Keratinocyte (primary cell): ENCODE measurements around the gene KRTAP6-3. TPM values are rescaled to one million over a fixed set of nuclear protein-coding genes. Genes with fewer than 3 reads are reported as not detected.

ENCODE experiments used
- DNase-seq: peaks from one replicate; pipeline ENCODE4 v3.0.0-alpha.2; 2011; ENCODE audit warnings: low read depth, missing footprints, low spot score
- FAIRE-seq: peaks from 2 replicates; lab custom pipeline; 2011; peaks lifted over from hg19 to GRCh38; lab: Jason Lieb, UNC
- H2AFZ ChIP-seq: 2 replicates; pipeline ENCODE4 v1.6.0; 2012; ENCODE audit warnings: low read length, control low read depth, inconsistent platforms; ENCODE audit not compliant: control insufficient read depth
- H3K27ac ChIP-seq: 2 replicates; pipeline ENCODE4 v1.5.1; 2011; ENCODE audit warnings: low read length; ENCODE audit not compliant: control insufficient read depth, insufficient read depth
- H3K27me3 ChIP-seq: 3 replicates; pipeline ENCODE4 v1.6.0; 2011; ENCODE audit warnings: low read length; ENCODE audit not compliant: control insufficient read depth, insufficient read depth; ENCODE audit errors: extremely low read depth
- H3K36me3 ChIP-seq, 2 experiments: 2 replicates in 1 of 2; 3 replicates in 1 of 2; pipeline ENCODE4 v1.5.1; 2011; ENCODE audit warnings: low read length in 2 of 2, mild to moderate bottlenecking in 1 of 2; ENCODE audit not compliant: control insufficient read depth in 2 of 2, insufficient read depth in 2 of 2; ENCODE audit errors: extremely low read depth in 1 of 2
- H3K4me1 ChIP-seq: 3 replicates; pipeline ENCODE4 v1.5.1; 2011; ENCODE audit warnings: low read length; ENCODE audit not compliant: control insufficient read depth, insufficient read depth; ENCODE audit errors: extremely low read depth
- H3K4me2 ChIP-seq: 3 replicates; pipeline ENCODE4 v1.6.0; 2011; ENCODE audit warnings: low read depth, low read length; ENCODE audit not compliant: control insufficient read depth, insufficient read depth; ENCODE audit errors: extremely low read depth
- H3K4me3 ChIP-seq, 3 experiments: fragments of 200-600 bp in 1 of 3; sonication (generic) in 1 of 3; 2 replicates in 2 of 3; 3 replicates in 1 of 3; pipeline ENCODE4 v1.5.1; 2011 to 2016; ENCODE audit warnings: low read length in 3 of 3, mild to moderate bottlenecking in 3 of 3, control low read depth in 2 of 3, inconsistent platforms in 1 of 3, low read depth in 1 of 3, mixed read lengths in 1 of 3, mixed run types in 1 of 3, moderate library complexity in 1 of 3; ENCODE audit not compliant: control insufficient read depth in 2 of 3, insufficient read depth in 2 of 3; ENCODE audit errors: extremely low read depth in 1 of 3
- H3K79me2 ChIP-seq: 2 replicates; pipeline ENCODE4 v1.6.0; 2012; ENCODE audit warnings: low read length; ENCODE audit not compliant: control insufficient read depth, insufficient read depth
- H3K9ac ChIP-seq: 3 replicates; pipeline ENCODE4 v1.6.0; 2011; ENCODE audit warnings: low read length; ENCODE audit not compliant: control insufficient read depth, insufficient read depth; ENCODE audit errors: extremely low read depth
- H3K9me1 ChIP-seq: 3 replicates; pipeline ENCODE4 v1.6.0; 2011; ENCODE audit warnings: low read length; ENCODE audit not compliant: control insufficient read depth, insufficient read depth; ENCODE audit errors: extremely low read depth
- H3K9me3 ChIP-seq: 2 replicates; pipeline ENCODE4 v1.5.1; 2012; ENCODE audit warnings: low read depth, low read length; ENCODE audit not compliant: control insufficient read depth
- H4K20me1 ChIP-seq: 3 replicates; pipeline ENCODE4 v1.6.0; 2011; ENCODE audit warnings: low read length; ENCODE audit not compliant: control insufficient read depth, insufficient read depth; ENCODE audit errors: extremely low read depth
- EZH2 ChIP-seq: IDR thresholded peaks from one replicate; pipeline ENCODE4 v1.6.1; 2012; ENCODE audit warnings: inconsistent platforms, mild to moderate bottlenecking, low read length, moderate library complexity
- dilution Hi-C: fragments of 300-500 bp; cut with MboI; formaldehyde crosslinking; loops from one replicate; pipeline ENCODE4 v1.7.0; 2020; ENCODE audit warnings: low sequenced_read_pairs; ENCODE audit not compliant: extremely low pct_ligation_motif_present
- polyA plus RNA-seq, 5 experiments: library from polyadenylated mRNA; depleted of rRNA in 3 of 5; stranded (reverse) in 3 of 5; stranded (forward) in 1 of 5; unstranded in 1 of 5; fragments of >200 nt; gene quantifications; 1 replicate in 1 of 5; 2 replicates in 3 of 5; 3 replicates in 1 of 5; pipeline versions ENCODE4 v1.2.1 to v1.2.3, GENCODE V29; 2011 to 2012; ENCODE audit warnings: missing spikeins in 2 of 5, low read depth in 1 of 5, low replicate concordance in 1 of 5
- TF ChIP-seq, protein P1 (sequence below), 3 experiments: IDR thresholded peaks in 1 of 3; conservative IDR thresholded peaks in 1 of 3; optimal IDR thresholded peaks in 1 of 3; 2 replicates in 2 of 3; 3 replicates in 1 of 3; pipeline versions ENCODE3 to v1.5.1; 2011; ENCODE audit warnings: low read length in 3 of 3, mild to moderate bottlenecking in 3 of 3, moderate library complexity in 2 of 3, control low read depth in 1 of 3, inconsistent platforms in 1 of 3; ENCODE audit not compliant: insufficient read depth in 2 of 3; ENCODE audit errors: extremely low read depth in 1 of 3

KRTAP6-3 gene
- polyA plus RNA-seq, 1 donor (not counting 4 experiments of a cell fraction or from before 2014, with no cell fraction given): not detected

DNA sequence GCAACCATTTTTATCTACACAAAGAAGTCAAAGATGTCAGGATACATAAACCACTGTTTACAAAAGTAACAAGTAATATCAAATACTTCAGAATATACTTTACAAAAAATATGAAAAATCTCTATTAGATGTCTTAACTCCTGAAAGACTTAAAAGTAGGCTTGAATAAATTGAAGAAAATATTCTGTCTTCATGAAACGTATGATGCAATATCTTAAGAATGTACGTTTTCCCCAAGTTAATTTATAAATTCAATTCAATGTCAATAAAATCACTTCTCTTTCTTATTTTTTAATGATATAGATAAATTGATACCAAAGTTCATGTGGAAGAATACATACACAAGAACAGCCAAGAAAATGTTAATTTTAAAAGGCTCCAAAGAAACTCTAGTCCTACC, 37.1 kb upstream of the KRTAP6-3 start:
- no peak for TF ChIP-seq EZH2
- TF ChIP-seq, protein P1, sequence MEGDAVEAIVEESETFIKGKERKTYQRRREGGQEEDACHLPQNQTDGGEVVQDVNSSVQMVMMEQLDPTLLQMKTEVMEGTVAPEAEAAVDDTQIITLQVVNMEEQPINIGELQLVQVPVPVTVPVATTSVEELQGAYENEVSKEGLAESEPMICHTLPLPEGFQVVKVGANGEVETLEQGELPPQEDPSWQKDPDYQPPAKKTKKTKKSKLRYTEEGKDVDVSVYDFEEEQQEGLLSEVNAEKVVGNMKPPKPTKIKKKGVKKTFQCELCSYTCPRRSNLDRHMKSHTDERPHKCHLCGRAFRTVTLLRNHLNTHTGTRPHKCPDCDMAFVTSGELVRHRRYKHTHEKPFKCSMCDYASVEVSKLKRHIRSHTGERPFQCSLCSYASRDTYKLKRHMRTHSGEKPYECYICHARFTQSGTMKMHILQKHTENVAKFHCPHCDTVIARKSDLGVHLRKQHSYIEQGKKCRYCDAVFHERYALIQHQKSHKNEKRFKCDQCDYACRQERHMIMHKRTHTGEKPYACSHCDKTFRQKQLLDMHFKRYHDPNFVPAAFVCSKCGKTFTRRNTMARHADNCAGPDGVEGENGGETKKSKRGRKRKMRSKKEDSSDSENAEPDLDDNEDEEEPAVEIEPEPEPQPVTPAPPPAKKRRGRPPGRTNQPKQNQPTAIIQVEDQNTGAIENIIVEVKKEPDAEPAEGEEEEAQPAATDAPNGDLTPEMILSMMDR (optimal IDR thresholded peaks at IDR 0.05 in 1 of 3, IDR thresholded peaks at IDR 0.05 in 1 of 3, conservative IDR thresholded peaks at IDR 0.05 in 1 of 3; ENCODE audit: extremely low read depth in 1 of 3, insufficient read depth in 2 of 3, low read length in 3 of 3): no peak
- Histone ChIP-seq H3K4me2 (no peak overlapping the region), H3K36me3 (no peaks in the 10 kb centered on the region), H3K4me3 (no peak overlapping the region), H3K4me1 (no peaks in the 10 kb centered on the region), H3K79me2 (no peaks in the 10 kb centered on the region), H3K9ac (no peak overlapping the region), H2AFZ (no peak overlapping the region), H3K9me1 (no peaks in the 10 kb centered on the region), H3K27ac (no peak overlapping the region), H4K20me1 (no peaks in the 10 kb centered on the region), H3K27me3 (no peaks in the 10 kb centered on the region), H3K9me3 (no peaks in the 10 kb centered on the region)
- FAIRE-seq (no peak), DNase-seq (no peak)
- dilution Hi-C loops: no loop called here

DNA sequence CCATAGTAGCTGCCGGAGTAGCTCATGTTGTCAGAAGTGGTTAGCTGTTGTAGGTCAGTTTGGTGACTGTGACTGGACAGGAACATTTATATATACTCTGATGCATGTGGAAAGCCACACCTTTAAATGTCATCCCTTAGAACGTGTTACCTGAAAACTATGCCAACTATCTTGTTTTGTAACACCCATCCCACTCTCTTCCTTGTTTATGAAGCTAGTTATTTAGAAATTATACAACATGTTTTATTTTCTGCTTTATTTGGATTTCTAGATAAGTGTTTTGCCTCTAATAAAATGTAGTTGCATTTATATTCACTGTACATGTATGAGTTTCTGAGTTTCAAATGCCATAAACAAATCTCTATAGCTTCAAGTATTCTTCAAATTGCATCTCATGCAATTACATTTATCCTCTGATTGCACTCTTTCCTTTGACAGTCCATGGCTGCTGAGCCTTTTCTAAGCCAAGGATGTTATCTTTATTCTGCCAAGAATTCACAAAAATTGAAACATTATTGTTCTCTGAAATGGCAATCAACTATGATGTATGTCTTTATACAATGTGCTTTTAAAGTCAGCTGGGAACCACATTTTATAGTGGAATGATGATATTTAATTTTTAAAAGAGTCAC, 30.9 kb upstream of the KRTAP6-3 start, which contains the start of gene KRTAP19-7:
KRTAP19-7 (minus strand) TSS at position 51 of the 632 bp plus-strand sequence; CDS start at position 26, 25 bp downstream.
- no peaks in the 10 kb centered on the region for H3K79me2 ChIP-seq
- dilution Hi-C loops: no loop called here
- TF ChIP-seq, protein P1 (optimal IDR thresholded peaks at IDR 0.05 in 1 of 3, IDR thresholded peaks at IDR 0.05 in 1 of 3, conservative IDR thresholded peaks at IDR 0.05 in 1 of 3; ENCODE audit: extremely low read depth in 1 of 3, insufficient read depth in 2 of 3, low read length in 3 of 3): no peak
- no peak for TF ChIP-seq EZH2
- no peak within 1 kb of the TSS for H2AFZ ChIP-seq
- no peaks in the 10 kb centered on the region for H3K27me3 ChIP-seq
- H3K4me3 ChIP-seq: no peak within 1 kb of the TSS
- H3K9me3 ChIP-seq: no peaks in the 10 kb centered on the region
- H3K9me1 ChIP-seq: no peaks in the 10 kb centered on the region
- DNase-seq (no peak), FAIRE-seq (no peak)
- H3K27ac ChIP-seq: no peak within 1 kb of the TSS
- no peaks in the 10 kb centered on the region for H3K4me1 ChIP-seq
- H4K20me1 ChIP-seq: no peaks in the 10 kb centered on the region
- no peak within 1 kb of the TSS for H3K4me2 ChIP-seq
- no peak within 1 kb of the TSS for H3K9ac ChIP-seq
- H3K36me3 ChIP-seq: no peaks in the 10 kb centered on the region
